Measurements from ENCODE around the gene FAM114A2. TPM values are rescaled to one million over a fixed set of nuclear protein-coding genes. Genes with fewer than 3 reads are reported as not detected.

The FAM114A2 gene
- total and polyA plus RNA-seq, 3 donors from 2014 or later, result 36.1 to 82.1 (median 45.5) TPM

Other genes with a start within 250 kb of the FAM114A2 start
- 10 to 100 TPM; 30.0 to 31.5 TPM for gene MFAP3, start 57 bp upstream of the FAM114A2 start, total RNA-seq
- 18.5 TPM for gene MFAP3, start 57 bp upstream of the FAM114A2 start, polyA plus RNA-seq (ENCODE audit: insufficient read depth, low read depth, low replicate concordance)
- gene GALNT10, start 151.8 kb upstream of the FAM114A2 start, total RNA-seq, result 10 to 100 TPM; 17.2 to 19.3 TPM
- 15.7 TPM for gene GALNT10, start 151.8 kb upstream of the FAM114A2 start, polyA plus RNA-seq (ENCODE audit: insufficient read depth, low read depth, low replicate concordance)